Neuron (in vitro differentiated cells): ENCODE data around the gene OLFML2B.

ENCODE experiments used
- H2AFZ ChIP-seq: one replicate; pipeline ENCODE4 v1.6.1; 2013; ENCODE audit warnings: low read depth, mild to moderate bottlenecking, inconsistent platforms, low read length, moderate library complexity
- H3K27me3 ChIP-seq: one replicate; pipeline ENCODE4 v1.6.1; 2013; ENCODE audit warnings: low read length; ENCODE audit not compliant: insufficient read depth
- H3K36me3 ChIP-seq: one replicate; pipeline ENCODE4 v1.6.1; 2013; ENCODE audit warnings: low read length; ENCODE audit not compliant: insufficient read depth
- H3K4me1 ChIP-seq: one replicate; pipeline ENCODE4 v1.6.1; 2013; ENCODE audit warnings: low read length; ENCODE audit not compliant: insufficient read depth
- H3K4me3 ChIP-seq: 2 replicates; pipeline ENCODE4 v1.5.1; 2013; ENCODE audit warnings: mild to moderate bottlenecking, low read length, moderate library complexity
- H3K9me3 ChIP-seq: one replicate; pipeline ENCODE4 v1.6.1; 2013; ENCODE audit warnings: low read length

The OLFML2B gene

DNA sequence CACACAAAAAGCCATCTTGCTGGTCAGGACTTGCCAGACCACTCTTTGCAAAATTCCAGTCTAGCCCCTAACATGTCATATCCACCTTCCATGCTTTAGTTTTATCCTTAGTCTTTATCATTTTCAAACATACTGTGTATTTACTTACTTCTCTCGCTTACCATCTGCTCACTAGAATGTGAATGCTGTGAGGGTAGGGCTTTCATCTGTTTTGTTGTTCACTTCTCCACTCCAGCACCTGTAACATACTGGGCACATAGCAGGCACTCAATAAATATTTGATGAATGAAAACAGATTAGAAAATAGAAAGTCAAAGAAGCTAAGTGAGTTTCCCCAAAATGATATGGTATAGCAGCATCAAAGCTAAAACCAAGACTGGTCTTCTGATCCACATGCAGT is 79.9 kb downstream of the OLFML2B start:
- Histone ChIP-seq H3K36me3 (no peaks in the 10 kb centered on the region), H3K4me3 (no peak overlapping the region), H3K4me1 (peaks cover 16% of the 10 kb centered on the region), H3K9me3 (no peaks in the 10 kb centered on the region), H3K27me3 (no peaks in the 10 kb centered on the region), H2AFZ (no peak overlapping the region)

GRCh38 chr1:161941726-161942436 is 81.8 kb downstream of the OLFML2B start:
- Histone ChIP-seq H3K36me3 (no peaks in the 10 kb centered on the region), H3K4me1 (peaks cover 10% of the 10 kb centered on the region), H3K9me3 (no peaks in the 10 kb centered on the region), H3K4me3 (no peak overlapping the region), H2AFZ (no peak overlapping the region), H3K27me3 (no peaks in the 10 kb centered on the region)

DNA sequence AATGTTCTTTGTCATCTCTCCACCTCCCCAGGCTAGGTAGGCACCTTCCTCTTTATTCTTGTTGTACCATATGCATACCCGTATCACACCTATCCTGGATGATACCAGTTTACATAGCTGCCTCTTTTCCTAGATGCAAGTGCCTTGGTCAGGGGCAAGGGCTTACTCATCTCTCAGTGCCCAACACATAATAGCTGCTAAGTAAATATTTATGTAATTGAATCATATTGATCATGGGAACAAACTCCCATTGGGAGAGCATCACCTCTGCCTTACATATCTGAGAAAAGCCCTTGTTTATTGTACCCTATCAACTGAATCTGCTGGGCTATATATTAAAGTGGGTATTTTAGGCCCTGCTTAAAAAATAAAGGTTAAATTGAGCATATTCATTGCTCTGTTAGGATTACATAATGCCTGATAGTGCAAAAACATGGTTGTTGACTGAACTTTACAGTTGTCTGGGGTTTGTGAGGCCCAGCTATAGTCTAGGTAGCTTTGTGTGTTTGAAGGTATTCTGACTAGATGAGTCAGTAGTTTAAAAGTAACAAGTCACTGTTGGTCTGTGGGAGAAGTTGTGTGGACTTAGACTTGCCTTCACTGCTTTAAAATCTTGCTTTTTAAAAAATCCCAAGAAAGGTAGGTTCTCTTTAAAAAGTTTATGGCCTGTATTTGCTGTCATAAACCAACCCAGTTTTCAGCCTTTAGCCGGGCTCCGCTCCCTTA is 82.6 kb downstream of the OLFML2B start:
- Histone ChIP-seq H3K9me3 (no peaks in the 10 kb centered on the region), H3K27me3 (no peaks in the 10 kb centered on the region), H3K4me3 (no peak overlapping the region), H3K36me3 (no peaks in the 10 kb centered on the region), H3K4me1 (peaks cover 2% of the 10 kb centered on the region), H2AFZ (no peak overlapping the region)

DNA sequence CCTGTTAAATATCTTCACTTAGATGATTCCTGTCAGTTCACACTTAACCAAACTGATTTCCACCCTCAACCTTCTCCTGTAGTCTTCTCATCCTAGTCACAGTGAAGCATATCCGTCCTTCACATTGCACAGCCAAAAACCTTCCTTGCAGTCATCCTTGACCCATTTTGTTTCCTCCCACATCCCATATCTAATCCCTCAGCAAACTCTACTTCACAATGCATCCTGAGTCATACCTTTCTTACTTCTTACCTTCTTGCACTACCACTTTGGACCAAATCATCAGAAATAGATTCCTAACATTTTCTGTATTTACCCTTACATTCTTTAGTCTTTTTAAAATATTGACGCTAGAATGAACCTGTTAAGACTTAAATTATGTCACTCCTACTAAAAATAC is 86.9 kb downstream of the OLFML2B start:
- Histone ChIP-seq H3K4me1 (no peaks in the 10 kb centered on the region), H3K9me3 (no peaks in the 10 kb centered on the region), H2AFZ (no peak overlapping the region), H3K27me3 (no peaks in the 10 kb centered on the region), H3K36me3 (no peaks in the 10 kb centered on the region), H3K4me3 (no peak overlapping the region)

DNA sequence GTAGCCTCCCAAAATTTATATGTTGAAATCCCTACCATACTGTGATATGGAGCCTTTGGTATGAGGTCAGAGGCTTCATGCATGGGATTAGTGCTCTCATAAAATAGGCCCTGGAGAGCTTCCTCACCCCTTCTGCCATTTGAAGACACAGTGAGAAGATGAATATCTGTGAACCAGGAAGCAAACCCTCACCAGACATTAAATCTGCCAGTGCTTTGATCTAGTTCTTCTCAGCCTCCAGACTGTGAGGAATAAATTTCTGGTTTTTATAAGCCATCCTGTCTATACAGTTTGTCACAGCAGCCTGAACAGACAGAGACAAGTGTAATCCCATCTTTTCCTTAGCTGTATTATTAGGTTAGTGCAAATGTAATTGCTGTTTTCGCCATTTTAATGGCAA is 88.4 kb downstream of the OLFML2B start:
- Histone ChIP-seq H3K27me3 (no peaks in the 10 kb centered on the region), H2AFZ (no peak overlapping the region), H3K9me3 (no peaks in the 10 kb centered on the region), H3K4me1 (no peaks in the 10 kb centered on the region), H3K4me3 (no peak overlapping the region), H3K36me3 (no peaks in the 10 kb centered on the region)

DNA sequence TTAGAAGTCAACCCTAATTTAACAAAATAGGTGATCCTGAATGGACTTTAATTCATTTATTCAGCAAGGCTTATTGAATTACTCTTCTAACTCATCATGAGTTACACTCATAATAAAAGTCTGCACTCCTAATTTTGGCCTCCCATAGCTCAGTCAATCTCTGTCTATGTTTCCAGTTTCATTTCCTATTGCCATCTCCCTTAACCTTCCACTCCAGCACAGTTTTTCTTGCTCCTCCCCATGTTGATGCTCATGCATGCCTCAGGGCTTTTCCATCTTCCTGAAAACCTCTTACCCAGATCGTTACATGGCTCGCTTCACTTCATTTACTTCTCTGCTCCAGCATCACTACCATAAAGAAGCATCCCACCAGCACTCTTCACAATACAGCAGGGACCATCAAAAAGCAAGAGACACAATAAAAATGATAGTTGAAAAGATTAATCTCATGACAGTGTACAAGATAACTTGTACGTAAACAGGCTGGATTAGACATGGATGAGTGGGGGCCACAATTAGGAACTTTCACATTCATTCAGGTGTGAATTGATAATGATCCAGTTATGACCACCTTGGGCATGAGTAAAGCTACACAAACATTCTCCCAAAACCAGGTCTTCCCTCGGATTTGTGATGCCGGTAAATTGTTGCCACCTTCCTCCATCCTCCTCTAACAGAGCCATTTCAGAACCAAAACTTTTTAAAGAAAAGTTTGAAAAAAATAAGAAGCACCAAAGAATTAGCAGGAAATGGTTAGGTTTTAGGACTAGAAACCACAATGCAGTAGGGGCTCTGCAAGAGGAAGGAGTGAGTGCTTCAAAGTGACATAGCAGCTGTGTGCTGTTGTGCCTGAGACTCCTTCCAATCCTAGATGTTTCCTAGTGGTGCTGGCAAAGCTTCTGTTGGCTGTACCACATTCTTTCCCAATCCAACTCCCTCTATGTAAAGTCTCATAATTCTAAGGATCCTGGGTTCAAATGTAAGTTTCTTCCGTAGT is 89.8 kb downstream of the OLFML2B start:
- Histone ChIP-seq H3K27me3 (no peaks in the 10 kb centered on the region), H2AFZ (no peak overlapping the region), H3K4me1 (no peaks in the 10 kb centered on the region), H3K4me3 (no peak overlapping the region), H3K9me3 (no peaks in the 10 kb centered on the region), H3K36me3 (no peaks in the 10 kb centered on the region)
